ENCODE data around the gene FOXP1.

DNA sequence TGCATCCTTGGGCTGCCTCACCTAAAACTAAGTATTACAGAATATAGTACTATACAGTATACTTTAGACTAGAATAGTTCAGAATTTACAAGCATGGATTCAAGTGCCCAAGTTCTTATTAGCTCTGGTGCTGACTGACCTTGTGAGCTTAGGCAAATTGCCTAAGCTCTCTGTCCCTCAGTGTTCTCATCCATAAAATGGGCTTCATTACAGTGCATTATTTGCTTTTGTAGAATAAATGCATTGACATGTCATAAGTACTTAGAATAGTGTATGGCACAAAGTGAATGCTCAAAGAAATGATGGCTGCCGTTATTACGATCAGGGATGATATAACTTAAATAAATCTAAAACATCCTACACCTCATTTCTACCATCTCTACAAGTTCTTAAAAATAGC lies 269.7 kb downstream of the FOXP1 start:
- TF ChIP-seq CTCF (IDR thresholded peaks at IDR 0.05; ENCODE audit: low read depth, low read length) (no peak), EZH2phosphoT487 (IDR thresholded peaks at IDR 0.05; ENCODE audit: low read depth) (no peak)

Measured in OCI-LY3 (cell line).